Measurements from ENCODE around the gene CEP192. TPM values are rescaled to one million over a fixed set of nuclear protein-coding genes. Genes with fewer than 3 reads are reported as not detected.

Gene CEP192
- total RNA-seq, 2 donors from 2014 or later = 23.7 to 24.0 TPM

- Histone ChIP-seq H3K27ac (no peak overlapping the region), H3K9me3 (no peaks in the 10 kb centered on the region), H3K27me3 (no peaks in the 10 kb centered on the region), H3K4me3 (no peak overlapping the region), H3K4me1 (no peaks in the 10 kb centered on the region), H3K36me3 (peaks cover 25% of the 10 kb centered on the region)
- TF ChIP-seq, protein P1, sequence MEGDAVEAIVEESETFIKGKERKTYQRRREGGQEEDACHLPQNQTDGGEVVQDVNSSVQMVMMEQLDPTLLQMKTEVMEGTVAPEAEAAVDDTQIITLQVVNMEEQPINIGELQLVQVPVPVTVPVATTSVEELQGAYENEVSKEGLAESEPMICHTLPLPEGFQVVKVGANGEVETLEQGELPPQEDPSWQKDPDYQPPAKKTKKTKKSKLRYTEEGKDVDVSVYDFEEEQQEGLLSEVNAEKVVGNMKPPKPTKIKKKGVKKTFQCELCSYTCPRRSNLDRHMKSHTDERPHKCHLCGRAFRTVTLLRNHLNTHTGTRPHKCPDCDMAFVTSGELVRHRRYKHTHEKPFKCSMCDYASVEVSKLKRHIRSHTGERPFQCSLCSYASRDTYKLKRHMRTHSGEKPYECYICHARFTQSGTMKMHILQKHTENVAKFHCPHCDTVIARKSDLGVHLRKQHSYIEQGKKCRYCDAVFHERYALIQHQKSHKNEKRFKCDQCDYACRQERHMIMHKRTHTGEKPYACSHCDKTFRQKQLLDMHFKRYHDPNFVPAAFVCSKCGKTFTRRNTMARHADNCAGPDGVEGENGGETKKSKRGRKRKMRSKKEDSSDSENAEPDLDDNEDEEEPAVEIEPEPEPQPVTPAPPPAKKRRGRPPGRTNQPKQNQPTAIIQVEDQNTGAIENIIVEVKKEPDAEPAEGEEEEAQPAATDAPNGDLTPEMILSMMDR (IDR thresholded peaks at IDR 0.05) = no peak
- DNase-seq (ENCODE audit: low spot score) = no peak
Observed at GRCh38 chr18:13005289-13005688, 14.1 kb downstream of the CEP192 start.

GRCh38 chr18:13006531-13007247, 15.5 kb downstream of the CEP192 start:
- H3K27ac ChIP-seq = no peak overlapping the region
- H3K36me3 ChIP-seq = peaks cover 28% of the 10 kb centered on the region
- no peaks in the 10 kb centered on the region for H3K27me3 ChIP-seq
- no peaks in the 10 kb centered on the region for H3K9me3 ChIP-seq
- TF ChIP-seq, protein P1 (IDR thresholded peaks at IDR 0.05) = no peak
- no peaks in the 10 kb centered on the region for H3K4me1 ChIP-seq
- DNase-seq (ENCODE audit: low spot score) = no peak
- H3K4me3 ChIP-seq = no peak overlapping the region

DNA sequence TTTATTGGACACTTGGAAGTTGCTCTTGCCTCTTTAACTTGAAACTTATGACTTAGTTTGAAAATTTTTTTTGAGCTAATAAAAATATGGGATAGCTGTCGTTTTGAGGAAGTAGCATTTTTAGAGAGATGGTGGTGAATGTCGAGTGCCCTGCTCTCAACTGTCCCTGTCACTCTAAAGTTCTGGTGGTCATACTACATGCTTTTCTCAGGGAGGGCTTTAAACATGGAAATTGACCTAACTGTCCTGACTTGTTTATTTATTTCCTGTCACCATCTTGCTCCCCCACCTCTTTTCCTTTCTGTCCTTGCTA, 16.0 kb downstream of the CEP192 start:
- H3K4me1 ChIP-seq = no peaks in the 10 kb centered on the region
- no peak overlapping the region for H3K4me3 ChIP-seq
- no peaks in the 10 kb centered on the region for H3K27me3 ChIP-seq
- H3K9me3 ChIP-seq = no peaks in the 10 kb centered on the region
- H3K36me3 ChIP-seq = peaks cover 30% of the 10 kb centered on the region
- DNase-seq (ENCODE audit: low spot score) = no peak
- TF ChIP-seq, protein P1 (IDR thresholded peaks at IDR 0.05) = no peak
- no peak overlapping the region for H3K27ac ChIP-seq

DNA sequence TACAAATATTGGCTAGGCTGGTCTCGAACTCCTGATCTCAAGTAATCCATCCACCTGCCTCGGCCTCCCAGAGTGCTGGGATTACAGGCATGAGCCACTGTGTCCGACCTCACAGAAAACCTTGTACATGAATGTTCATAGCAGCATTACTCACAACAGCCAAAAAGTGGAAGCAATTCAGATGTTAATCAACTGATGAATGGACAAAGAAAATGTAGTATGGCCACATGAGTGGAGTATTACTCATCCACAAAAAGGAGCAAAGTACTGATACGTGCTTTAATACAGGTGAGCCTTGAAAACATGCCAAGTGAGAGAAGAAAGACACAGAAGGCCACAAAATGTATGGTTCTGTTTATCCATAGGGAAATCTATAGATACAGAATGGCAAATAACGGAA, 20.6 kb downstream of the CEP192 start:
- Histone ChIP-seq H3K36me3 (peaks cover 45% of the 10 kb centered on the region), H3K4me3 (no peak overlapping the region), H3K9me3 (no peaks in the 10 kb centered on the region), H3K4me1 (no peaks in the 10 kb centered on the region), H3K27ac (no peak overlapping the region), H3K27me3 (no peaks in the 10 kb centered on the region)
- no peak for DNase-seq (ENCODE audit: low spot score)
- TF ChIP-seq, protein P1 (IDR thresholded peaks at IDR 0.05) = no peak

DNA sequence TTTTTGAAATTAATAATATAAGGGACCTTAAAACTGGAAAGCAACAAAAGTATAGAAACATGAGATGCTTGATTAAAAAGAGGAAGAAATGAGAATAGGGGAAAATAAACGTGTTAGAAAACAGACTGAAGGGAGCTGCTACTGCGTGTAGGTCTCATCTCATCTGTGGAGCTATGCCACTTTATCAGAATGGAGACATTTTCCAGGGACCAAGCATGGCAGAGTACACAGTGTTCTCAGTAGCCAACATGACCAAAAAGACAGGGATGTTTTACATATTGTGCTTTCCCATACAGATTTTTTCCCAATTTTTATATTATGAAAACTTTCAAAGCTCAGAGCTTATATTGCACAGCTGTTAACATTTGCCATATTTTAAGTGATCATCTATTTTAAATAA, 23.1 kb downstream of the CEP192 start:
- Histone ChIP-seq H3K27me3 (no peaks in the 10 kb centered on the region), H3K36me3 (peaks cover 53% of the 10 kb centered on the region), H3K4me1 (no peaks in the 10 kb centered on the region), H3K9me3 (no peaks in the 10 kb centered on the region), H3K27ac (peak overlapping the region in 1 of 2 donors; percentile 17), H3K4me3 (no peak overlapping the region)
- TF ChIP-seq, protein P1 (IDR thresholded peaks at IDR 0.05) = no peak
- DNase-seq (ENCODE audit: low spot score) = no peak

- no peak overlapping the region for H3K27ac ChIP-seq
- H3K9me3 ChIP-seq = no peaks in the 10 kb centered on the region
- no peaks in the 10 kb centered on the region for H3K27me3 ChIP-seq
- DNase-seq (ENCODE audit: low spot score) = no peak
- no peaks in the 10 kb centered on the region for H3K4me1 ChIP-seq
- peaks cover 53% of the 10 kb centered on the region for H3K36me3 ChIP-seq
- TF ChIP-seq, protein P1 (IDR thresholded peaks at IDR 0.05) = no peak
- H3K4me3 ChIP-seq = no peak overlapping the region
Observed at GRCh38 chr18:13014818-13015217, 23.7 kb downstream of the CEP192 start.
